Prostate gland (tissue), 2 donors: ENCODE results near the gene TSPAN14.

ENCODE experiments used
- CTCF ChIP-seq, 4 experiments: fragments of 200-600 bp in 2 of 4; fragments of 450-650 bp in 2 of 4; sonication (generic) in 2 of 4; IDR thresholded peaks; 1 replicate in 3 of 4; 2 replicates in 1 of 4; pipeline ENCODE4 v1.5.1; 2016 to 2019; ENCODE audit warnings: antibody characterized with exemption in 4 of 4, mild to moderate bottlenecking in 2 of 4, moderate library complexity in 2 of 4
- POLR2AphosphoS5 ChIP-seq: sonication (generic); formaldehyde crosslinking; IDR thresholded peaks from one replicate; pipeline ENCODE4 v1.6.1; 2017; ENCODE audit warnings: antibody characterized with exemption

GRCh38 chr10:80470266-80470665 lies 16.2 kb downstream of the TSPAN14 start:
- TF ChIP-seq CTCF (IDR thresholded peaks at IDR 0.05) (no peak), POLR2AphosphoS5 (no peak)
